Parathyroid adenoma (tissue), 2 donors: ENCODE measurements around the gene ZNF664.

Experiments used
- H2AFZ ChIP-seq: fragments of 300-600 bp; sonication (generic); one replicate; pipeline ENCODE4 v1.7.0; 2017; ENCODE audit warnings: antibody characterized with exemption, mild to moderate bottlenecking
- H3K27ac ChIP-seq: fragments of 300-600 bp; sonication (generic); one replicate; pipeline ENCODE4 v1.7.0; 2017
- H3K27me3 ChIP-seq: fragments of 300-600 bp; sonication (generic); one replicate; pipeline ENCODE4 v1.7.0; 2017; ENCODE audit warnings: low read length; ENCODE audit not compliant: control insufficient read depth, insufficient read depth
- H3K36me3 ChIP-seq: fragments of 300-600 bp; sonication (generic); one replicate; pipeline ENCODE4 v1.7.0; 2017; ENCODE audit warnings: low read length; ENCODE audit not compliant: control insufficient read depth, insufficient read depth
- H3K4me1 ChIP-seq: fragments of 300-600 bp; sonication (generic); one replicate; pipeline ENCODE4 v1.7.0; 2017; ENCODE audit warnings: control low read depth
- H3K4me2 ChIP-seq: fragments of 300-600 bp; sonication (generic); one replicate; pipeline ENCODE4 v1.7.0; 2017; ENCODE audit warnings: low read length
- H3K4me3 ChIP-seq: fragments of 300-600 bp; sonication (generic); one replicate; pipeline ENCODE4 v1.7.0; 2017; ENCODE audit warnings: low read depth, low read length
- H3K79me2 ChIP-seq: fragments of 300-600 bp; sonication (generic); one replicate; pipeline ENCODE4 v1.7.0; 2017; ENCODE audit warnings: control low read depth
- H3K9ac ChIP-seq: fragments of 300-600 bp; sonication (generic); one replicate; pipeline ENCODE4 v1.7.0; 2017; ENCODE audit warnings: mild to moderate bottlenecking
- H3K9me3 ChIP-seq: fragments of 300-600 bp; sonication (generic); one replicate; pipeline ENCODE4 v1.7.0; 2017; ENCODE audit warnings: low read length; ENCODE audit not compliant: control insufficient read depth
- TF ChIP-seq, protein P1 (sequence below): fragments of 300-600 bp; sonication (generic); IDR thresholded peaks from one replicate; pipeline ENCODE4 v1.7.0; 2017; ENCODE audit warnings: antibody characterized with exemption, mild to moderate bottlenecking
- donor health status: primary hyperparathyroidism.

ZNF664 gene

DNA sequence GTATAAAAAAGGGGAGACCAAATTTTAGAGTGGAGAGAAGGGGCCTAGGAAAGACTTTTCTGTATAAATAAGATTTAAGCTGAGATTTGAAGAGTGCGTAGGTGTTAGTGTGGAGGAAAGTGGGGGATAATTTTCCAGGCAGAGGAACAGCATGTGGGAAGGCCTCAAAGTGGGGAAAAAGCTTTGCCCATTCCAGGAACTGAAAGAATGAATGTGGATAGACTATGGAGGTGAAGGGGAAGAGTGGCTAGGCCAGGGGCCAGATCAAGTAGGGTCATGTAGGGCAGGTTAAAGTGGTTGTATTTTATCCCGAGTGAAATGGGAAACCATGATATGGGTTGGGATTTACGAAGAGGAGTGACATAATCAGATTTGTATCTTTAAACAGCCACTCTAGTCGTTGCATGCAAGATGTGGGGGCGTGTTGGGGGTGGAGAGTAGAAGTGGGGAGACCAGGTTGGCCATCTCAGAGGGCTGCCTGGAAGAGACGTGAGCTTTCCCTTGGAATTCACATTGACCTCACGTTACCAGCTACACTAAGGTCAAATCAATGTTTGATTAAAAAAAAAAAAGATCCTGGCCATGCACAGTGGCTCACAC lies 3.3 kb downstream of the ZNF664 start:
- Histone ChIP-seq H3K79me2 (peaks cover 42% of the 10 kb centered on the region), H3K9me3 (no peaks in the 10 kb centered on the region), H3K4me1 (peaks cover 8% of the 10 kb centered on the region), H3K36me3 (no peaks in the 10 kb centered on the region), H3K27me3 (no peaks in the 10 kb centered on the region), H2AFZ (no peak overlapping the region), H3K4me3 (no peak overlapping the region), H3K9ac (no peak overlapping the region), H3K27ac (no peak overlapping the region), H3K4me2 (no peak overlapping the region)
- TF ChIP-seq, protein P1, sequence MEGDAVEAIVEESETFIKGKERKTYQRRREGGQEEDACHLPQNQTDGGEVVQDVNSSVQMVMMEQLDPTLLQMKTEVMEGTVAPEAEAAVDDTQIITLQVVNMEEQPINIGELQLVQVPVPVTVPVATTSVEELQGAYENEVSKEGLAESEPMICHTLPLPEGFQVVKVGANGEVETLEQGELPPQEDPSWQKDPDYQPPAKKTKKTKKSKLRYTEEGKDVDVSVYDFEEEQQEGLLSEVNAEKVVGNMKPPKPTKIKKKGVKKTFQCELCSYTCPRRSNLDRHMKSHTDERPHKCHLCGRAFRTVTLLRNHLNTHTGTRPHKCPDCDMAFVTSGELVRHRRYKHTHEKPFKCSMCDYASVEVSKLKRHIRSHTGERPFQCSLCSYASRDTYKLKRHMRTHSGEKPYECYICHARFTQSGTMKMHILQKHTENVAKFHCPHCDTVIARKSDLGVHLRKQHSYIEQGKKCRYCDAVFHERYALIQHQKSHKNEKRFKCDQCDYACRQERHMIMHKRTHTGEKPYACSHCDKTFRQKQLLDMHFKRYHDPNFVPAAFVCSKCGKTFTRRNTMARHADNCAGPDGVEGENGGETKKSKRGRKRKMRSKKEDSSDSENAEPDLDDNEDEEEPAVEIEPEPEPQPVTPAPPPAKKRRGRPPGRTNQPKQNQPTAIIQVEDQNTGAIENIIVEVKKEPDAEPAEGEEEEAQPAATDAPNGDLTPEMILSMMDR = no peak

DNA sequence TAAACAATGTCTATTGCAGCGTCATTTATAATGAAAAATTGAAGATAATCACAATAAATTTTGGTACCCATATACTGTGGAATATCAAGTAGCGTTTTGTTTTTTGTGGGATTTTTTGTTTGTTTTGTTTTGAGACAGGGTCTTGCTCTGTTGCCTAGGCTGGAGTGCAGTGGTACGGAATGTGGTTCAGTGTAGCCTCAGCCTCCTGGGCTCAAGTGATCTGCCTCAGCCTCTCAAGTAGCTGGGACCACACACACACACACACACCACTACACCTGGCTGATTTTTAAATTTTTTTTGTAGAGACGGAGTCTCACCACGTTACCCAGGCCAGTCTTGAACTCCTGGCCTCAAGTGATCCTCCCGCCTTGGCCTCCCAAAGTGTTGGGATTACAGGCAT lies 6.6 kb downstream of the ZNF664 start:
- H3K9me3 ChIP-seq = no peaks in the 10 kb centered on the region
- H2AFZ ChIP-seq = no peak overlapping the region
- no peak overlapping the region for H3K27ac ChIP-seq
- no peaks in the 10 kb centered on the region for H3K36me3 ChIP-seq
- TF ChIP-seq, protein P1 = no peak
- H3K4me1 ChIP-seq = peaks cover 8% of the 10 kb centered on the region
- no peak overlapping the region for H3K4me2 ChIP-seq
- peaks cover 70% of the 10 kb centered on the region for H3K79me2 ChIP-seq
- no peak overlapping the region for H3K4me3 ChIP-seq
- no peak overlapping the region for H3K9ac ChIP-seq
- H3K27me3 ChIP-seq = no peaks in the 10 kb centered on the region

DNA sequence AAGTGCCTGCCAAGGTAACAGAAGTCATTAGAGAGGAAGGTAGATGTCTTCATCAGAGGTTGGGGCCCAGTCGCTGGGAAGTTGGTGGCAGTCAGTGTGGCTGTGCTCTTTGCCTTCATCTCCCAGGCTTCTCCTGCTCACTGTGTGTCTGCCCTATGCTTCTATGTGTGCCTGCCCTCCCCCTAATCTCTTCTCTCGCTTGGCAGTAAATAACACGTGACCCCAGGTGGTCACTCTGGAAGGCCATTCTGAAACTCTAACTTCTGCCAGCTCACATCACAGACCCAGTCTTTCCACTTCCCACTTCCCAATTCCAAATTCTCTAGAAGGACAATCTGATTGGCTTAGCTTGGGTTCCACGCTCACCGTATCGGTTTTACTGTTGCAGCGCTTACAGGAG lies 9.3 kb downstream of the ZNF664 start:
- TF ChIP-seq, protein P1 = no peak
- no peak overlapping the region for H3K4me2 ChIP-seq
- H2AFZ ChIP-seq = no peak overlapping the region
- H3K27me3 ChIP-seq = no peaks in the 10 kb centered on the region
- H3K9ac ChIP-seq = no peak overlapping the region
- H3K27ac ChIP-seq = no peak overlapping the region
- peaks cover 11% of the 10 kb centered on the region for H3K4me1 ChIP-seq
- no peaks in the 10 kb centered on the region for H3K9me3 ChIP-seq
- H3K36me3 ChIP-seq = no peaks in the 10 kb centered on the region
- H3K79me2 ChIP-seq = peaks cover 64% of the 10 kb centered on the region
- no peak overlapping the region for H3K4me3 ChIP-seq

DNA sequence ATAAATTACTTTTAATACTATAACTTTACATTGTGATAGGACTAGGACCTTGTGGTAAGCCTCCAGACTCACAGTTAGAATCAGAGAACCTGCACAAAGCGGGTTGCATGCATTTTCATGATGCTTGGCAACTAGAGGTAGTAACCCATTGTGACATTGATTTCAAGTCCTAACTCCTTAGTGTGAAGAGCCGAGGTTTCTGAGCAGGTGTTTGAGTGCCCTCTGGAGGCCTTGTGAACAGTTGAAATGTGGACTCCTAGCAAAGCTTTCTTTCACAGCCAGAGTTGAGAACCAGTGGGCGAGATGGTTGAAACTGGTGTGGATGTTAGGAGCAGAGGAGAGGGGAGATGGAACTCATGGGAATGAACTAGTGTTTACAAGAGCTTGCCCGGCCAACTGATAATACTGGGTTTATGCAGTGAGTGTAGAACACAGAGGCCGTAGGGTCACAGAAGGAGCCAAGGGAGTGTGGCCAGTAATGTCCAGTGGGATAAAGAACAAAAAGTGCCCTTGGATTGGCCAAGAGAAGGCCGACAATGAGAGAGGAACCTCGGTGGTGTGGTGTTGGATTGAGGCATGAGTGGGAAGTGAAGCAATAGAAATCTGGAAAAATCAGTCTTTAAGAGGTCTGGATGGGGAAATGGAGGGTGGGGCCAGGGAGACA lies 10.9 kb downstream of the ZNF664 start:
- TF ChIP-seq, protein P1 = peak; percentile 67
- Histone ChIP-seq H2AFZ (no peak overlapping the region), H3K27ac (no peak overlapping the region), H3K9me3 (no peaks in the 10 kb centered on the region), H3K79me2 (peaks cover 66% of the 10 kb centered on the region), H3K4me3 (no peak overlapping the region), H3K4me2 (no peak overlapping the region), H3K27me3 (no peaks in the 10 kb centered on the region), H3K4me1 (peaks cover 11% of the 10 kb centered on the region), H3K36me3 (no peaks in the 10 kb centered on the region), H3K9ac (no peak overlapping the region)

DNA sequence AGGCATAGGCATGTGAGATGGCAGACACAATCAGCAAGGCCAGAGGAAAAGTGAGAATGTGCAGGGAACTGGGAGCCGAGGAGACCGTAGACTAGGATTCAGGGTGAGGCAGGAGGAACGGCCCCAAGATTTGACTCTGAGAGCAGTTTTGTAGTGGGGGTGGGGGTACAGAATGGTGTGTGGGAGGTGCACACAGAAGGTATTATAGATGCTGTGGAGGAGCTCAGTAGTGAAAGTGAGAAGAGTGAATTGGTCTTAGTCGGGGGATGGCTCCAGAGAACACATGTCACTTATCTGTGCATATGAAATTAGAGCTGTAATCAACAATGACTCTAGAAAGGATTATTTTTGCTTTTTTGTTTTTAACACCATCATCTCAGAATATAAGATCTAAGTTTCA lies 11.9 kb downstream of the ZNF664 start:
- Histone ChIP-seq H3K9me3 (no peaks in the 10 kb centered on the region), H3K36me3 (no peaks in the 10 kb centered on the region), H2AFZ (no peak overlapping the region), H3K4me2 (no peak overlapping the region), H3K27ac (no peak overlapping the region), H3K27me3 (no peaks in the 10 kb centered on the region), H3K4me1 (peaks cover 11% of the 10 kb centered on the region), H3K79me2 (peaks cover 73% of the 10 kb centered on the region), H3K9ac (no peak overlapping the region), H3K4me3 (no peak overlapping the region)
- TF ChIP-seq, protein P1 = no peak
